ENCODE results near the gene MCUB.
"Not testable (repeated sequence)": the region's sequence is repeated elsewhere in the genome, so short reads cannot be mapped to it uniquely, and the experiment has no call there.

MCUB gene

DNA sequence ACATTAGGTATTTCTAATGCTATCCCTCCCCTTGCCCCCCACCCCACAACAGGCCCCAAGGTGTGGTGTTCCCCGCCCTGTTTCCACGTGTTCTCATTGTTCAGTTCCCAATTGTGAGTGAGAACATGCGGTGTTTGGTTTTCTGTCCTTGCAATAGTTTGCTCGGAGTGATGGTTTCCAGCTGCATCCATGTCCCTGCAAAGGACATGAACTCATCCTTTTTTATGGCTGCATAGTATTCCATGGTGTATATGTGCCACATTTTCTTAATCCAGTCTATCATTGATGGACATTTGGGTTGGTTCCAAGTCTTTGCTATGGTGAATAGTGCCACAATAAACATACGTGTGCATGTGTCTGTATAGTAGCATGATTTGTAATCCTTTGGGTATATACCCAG, 20.0 kb downstream of the MCUB start:
- not testable (repeated sequence) for DNase-seq, ATAC-seq

- peak; percentile 54 for DNase-seq
- peak; percentile 100 for ATAC-seq
These were observed 28.1 kb downstream of the MCUB start for GRCh38 chr4:109588176-109588575.

DNA sequence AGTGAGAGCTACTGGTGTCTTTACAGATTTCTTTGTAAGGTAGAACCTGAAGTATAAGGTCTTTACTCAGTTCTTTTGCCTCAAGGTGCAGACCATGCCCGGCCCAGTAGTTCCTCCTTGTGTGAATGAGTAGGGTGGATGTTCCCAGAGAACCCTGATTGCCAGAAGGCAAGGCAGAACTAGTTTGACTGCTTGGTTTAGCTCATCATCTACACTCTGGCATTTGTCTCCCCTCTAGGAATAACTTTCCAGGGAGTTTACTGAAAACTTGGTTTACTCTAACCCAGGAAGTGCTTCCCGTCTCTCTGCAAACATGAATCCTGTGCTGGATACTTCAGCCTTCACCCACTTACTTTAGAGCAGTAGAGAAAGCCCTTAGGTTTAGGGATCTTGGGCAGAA, 29.1 kb downstream of the MCUB start:
- DNase-seq (no peak), ATAC-seq (no peak)

GRCh38 chr4:109589605-109590004, 29.6 kb downstream of the MCUB start:
- ATAC-seq: no peak
- no peak for DNase-seq

DNA sequence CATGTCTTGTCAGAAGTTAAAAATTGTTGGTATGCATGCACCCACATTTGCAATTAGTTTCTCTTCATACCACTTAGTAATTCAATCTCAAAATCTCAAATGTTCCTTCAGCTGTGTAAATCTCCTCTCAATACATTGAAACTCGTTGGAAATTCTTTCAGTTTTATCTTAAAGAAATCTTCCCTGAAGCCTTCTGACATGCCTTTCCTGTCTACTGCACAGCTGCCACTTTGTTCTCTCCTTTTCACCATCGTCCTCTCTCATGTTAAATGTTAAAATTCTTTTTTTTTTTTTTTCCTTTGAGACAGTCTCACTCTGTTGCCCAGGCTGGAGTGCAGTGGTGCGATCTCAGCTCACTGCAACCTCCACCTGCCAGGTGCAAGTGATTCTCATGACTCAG, 30.9 kb downstream of the MCUB start:
- ATAC-seq: no peak
- DNase-seq: no peak

DNA sequence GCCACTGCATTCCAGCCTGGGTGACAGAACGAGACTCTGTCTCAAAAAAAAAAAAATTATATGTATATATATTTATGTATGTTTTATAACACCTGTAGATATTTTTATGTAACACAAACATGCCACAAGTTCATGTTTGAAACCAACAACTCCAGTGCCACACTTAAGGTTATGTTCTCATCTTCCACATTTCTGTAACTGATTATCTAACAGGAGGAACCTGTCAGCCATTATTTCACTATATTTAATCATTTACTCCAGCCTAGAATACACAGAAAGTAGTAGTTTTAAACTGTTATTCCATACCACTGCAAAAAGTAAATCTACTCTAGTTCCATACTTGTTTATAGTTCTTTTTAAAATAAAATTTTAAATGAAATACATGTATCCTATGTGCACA, 32.3 kb downstream of the MCUB start:
- DNase-seq (no peak), ATAC-seq (no peak)

DNA sequence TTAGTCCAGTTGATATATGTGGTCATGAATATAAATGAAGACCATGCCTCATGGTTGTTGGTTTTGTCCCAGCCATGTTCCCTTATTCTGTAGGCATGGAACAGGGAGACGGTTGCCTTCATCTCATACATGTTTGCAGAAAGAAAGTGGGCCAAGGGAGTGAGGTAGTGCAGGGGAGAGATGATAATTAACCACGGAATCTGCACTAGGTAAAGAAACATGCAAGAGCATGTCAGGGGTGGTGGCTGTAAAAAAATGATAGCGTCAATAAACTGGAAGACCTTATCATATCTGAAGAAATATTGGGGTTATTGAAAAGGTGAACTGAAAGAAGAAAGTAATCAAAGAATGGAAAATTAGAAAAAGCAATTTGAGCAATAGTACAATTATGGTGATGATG, 35.1 kb downstream of the MCUB start:
- DNase-seq, ATAC-seq: not testable (repeated sequence)

DNA sequence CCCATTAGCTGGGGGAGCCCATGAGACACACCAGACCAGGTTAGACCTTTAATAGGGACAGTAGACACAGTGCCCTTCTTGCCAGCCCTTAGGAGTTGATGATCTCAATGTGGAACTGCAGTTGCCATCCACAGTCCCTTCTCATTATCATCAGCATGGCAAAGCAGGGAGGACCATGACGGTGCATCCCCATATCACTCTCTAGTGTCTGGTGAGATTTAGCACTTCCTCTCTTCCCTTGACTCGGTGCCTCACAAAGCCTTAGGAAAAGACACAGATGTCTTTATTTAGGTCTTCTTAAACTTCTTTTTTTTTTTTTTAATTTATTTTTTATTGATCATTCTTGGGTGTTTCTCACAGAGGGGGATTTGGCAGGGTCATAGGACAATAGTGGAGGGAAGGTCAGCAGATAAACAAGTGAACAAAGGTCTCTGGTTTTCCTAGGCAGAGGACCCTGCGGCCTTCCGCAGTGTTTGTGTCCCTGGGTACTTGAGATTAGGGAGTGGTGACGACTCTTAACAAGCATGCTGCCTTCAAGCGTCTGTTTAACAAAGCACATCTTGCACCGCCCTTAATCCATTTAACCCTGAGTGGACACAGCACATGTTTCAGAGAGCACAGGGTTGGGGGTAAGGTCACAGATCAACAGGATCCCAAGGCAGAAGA, 36.5 kb downstream of the MCUB start:
- not testable (repeated sequence) for ATAC-seq, DNase-seq

- DNase-seq: no peak
These were observed 39.1 kb downstream of the MCUB start for GRCh38 chr4:109599046-109599652.

GRCh38 chr4:109600431-109600830, 40.4 kb downstream of the MCUB start:
- ATAC-seq: no peak

More at GRCh38 chr4:109599046-109599652, 39.1 kb downstream of the MCUB start:
- no peak for ATAC-seq

GRCh38 chr4:109601336-109601735, 41.3 kb downstream of the MCUB start:
- DNase-seq (no peak), ATAC-seq (no peak)

More at GRCh38 chr4:109600431-109600830, 40.4 kb downstream of the MCUB start:
- DNase-seq: no peak

DNA sequence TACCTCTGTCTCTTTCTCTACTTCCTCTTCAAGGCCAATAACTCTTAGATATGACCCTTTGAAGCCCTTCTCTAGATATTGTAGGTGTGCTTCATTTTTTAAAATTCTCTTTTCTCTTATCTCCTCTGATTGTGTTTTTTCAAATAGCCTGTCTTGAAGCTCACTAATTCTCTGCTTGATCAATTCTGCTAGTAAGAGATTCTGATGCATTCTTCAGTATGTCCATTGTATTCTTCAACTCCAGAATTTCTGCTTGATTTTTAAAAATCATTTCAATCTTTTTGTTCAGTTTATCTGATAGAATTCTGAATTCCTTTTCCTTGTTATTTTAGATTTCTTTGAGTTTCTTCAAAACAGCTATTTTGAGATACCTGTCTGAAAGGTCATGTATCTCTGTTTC, 47.9 kb downstream of the MCUB start:
- DNase-seq (no peak), ATAC-seq (no peak)

GRCh38 chr4:109608879-109609278, 48.8 kb downstream of the MCUB start:
- DNase-seq: no peak
- no peak for ATAC-seq

GRCh38 chr4:109609431-109609830, 49.4 kb downstream of the MCUB start:
- DNase-seq (no peak), ATAC-seq (no peak)

GRCh38 chr4:109610489-109610888, 50.4 kb downstream of the MCUB start:
- ATAC-seq: no peak

GRCh38 chr4:109611045-109611646, 51.1 kb downstream of the MCUB start:
- DNase-seq (no peak), ATAC-seq (no peak)

More at GRCh38 chr4:109610489-109610888, 50.4 kb downstream of the MCUB start:
- DNase-seq: no peak

- no peak for DNase-seq
- no peak for ATAC-seq
These were observed 54.0 kb downstream of the MCUB start for GRCh38 chr4:109614015-109614414.

- DNase-seq: no peak
- ATAC-seq: no peak
These were observed 54.4 kb downstream of the MCUB start for GRCh38 chr4:109614466-109614865.

DNA sequence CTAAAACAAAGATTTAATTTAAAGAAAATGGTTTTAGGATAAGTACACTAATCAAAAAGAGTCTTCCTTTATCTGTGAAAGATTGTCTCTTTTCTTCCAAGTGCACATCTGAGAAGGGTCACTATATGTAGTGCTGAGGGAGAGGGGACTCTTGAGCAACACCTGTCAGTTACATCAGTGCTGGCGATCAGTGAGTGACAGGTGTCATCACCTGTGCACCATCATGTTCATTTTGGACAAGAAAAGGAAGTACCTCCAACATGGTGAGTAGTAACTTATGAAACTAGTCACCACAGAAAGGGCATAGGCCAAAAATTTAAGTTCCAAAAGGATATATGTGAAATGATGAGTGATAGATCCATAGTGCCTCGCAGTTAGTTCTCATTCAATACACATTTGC, 55.7 kb downstream of the MCUB start:
- ATAC-seq: no peak
- DNase-seq: no peak

DNA sequence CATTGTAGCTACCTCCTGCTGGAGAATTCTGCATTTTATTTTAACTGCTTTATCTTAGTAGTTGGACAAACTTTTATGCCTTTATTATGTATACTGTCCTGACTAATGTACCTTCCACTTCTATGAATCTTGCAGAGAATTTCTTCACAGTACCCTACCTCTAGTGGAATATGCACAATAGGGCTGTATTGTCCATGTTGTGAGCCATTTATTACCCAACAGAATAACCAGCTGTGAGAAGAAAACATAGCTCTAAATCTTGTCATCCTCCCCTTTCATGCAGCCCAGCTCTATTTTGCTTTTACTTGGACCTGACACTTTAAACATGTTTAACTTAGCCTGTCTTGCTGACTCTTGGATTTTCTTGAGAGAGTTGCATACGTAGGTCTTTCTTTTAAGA, 56.2 kb downstream of the MCUB start:
- DNase-seq (no peak), ATAC-seq (no peak)

DNA sequence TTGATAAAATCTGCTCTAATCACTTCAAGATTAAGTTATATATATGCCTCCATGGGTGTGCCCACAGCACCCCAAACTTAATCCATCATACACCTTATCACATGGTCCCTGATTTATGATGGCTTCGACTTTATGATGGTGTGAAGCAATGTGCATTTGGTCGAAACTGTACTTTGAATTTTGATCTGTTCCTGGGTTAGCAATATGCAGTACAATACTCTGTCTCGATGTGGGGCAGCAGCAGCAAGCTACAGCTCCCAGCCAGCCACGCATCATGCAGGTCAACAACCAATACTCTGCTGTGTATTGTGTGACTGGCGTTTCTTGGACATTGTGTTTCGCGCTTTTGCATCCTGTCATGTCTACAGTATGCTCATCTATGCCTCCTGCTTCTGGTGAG, 62.6 kb downstream of the MCUB start:
- no peak for ATAC-seq
- DNase-seq: no peak

GRCh38 chr4:109624536-109624935, 64.5 kb downstream of the MCUB start:
- ATAC-seq: no peak

DNA sequence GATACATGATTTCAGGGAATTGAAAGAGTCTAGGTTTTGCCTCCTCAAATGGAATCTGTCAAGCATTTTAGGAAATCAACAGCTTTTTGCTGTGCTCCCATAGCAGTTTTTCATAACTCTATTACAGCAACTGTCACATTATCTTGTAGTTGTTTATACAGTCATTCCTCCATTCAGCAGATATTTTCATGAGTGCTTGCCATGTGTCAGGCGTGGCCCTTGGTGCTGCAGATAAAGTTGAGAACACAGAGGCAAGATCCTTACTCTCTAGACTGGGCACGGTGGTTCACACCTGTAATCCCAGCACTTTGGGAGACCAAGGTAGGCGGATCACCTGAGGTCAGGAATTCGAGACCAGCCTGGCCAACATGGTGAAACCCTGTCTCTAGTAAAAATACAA, 67.3 kb downstream of the MCUB start:
- no peak for ATAC-seq
- no peak for DNase-seq

More at GRCh38 chr4:109624536-109624935, 64.5 kb downstream of the MCUB start:
- DNase-seq: no peak

- DNase-seq: no peak
These were observed 69.7 kb downstream of the MCUB start for GRCh38 chr4:109629775-109630174.

More at GRCh38 chr4:109629775-109630174, 69.7 kb downstream of the MCUB start:
- ATAC-seq: no peak

Measured in stimulated activated naive CD8-positive, alpha-beta T cell treated with anti-CD3 and anti-CD28 coated beads, Interleukin-15, Interleukin-2, amounts not matched to agents 100 U/mL and 50 U/mL, for 24 hours (primary cell).